Measurements from ENCODE around the gene PRKAA1.

DNA sequence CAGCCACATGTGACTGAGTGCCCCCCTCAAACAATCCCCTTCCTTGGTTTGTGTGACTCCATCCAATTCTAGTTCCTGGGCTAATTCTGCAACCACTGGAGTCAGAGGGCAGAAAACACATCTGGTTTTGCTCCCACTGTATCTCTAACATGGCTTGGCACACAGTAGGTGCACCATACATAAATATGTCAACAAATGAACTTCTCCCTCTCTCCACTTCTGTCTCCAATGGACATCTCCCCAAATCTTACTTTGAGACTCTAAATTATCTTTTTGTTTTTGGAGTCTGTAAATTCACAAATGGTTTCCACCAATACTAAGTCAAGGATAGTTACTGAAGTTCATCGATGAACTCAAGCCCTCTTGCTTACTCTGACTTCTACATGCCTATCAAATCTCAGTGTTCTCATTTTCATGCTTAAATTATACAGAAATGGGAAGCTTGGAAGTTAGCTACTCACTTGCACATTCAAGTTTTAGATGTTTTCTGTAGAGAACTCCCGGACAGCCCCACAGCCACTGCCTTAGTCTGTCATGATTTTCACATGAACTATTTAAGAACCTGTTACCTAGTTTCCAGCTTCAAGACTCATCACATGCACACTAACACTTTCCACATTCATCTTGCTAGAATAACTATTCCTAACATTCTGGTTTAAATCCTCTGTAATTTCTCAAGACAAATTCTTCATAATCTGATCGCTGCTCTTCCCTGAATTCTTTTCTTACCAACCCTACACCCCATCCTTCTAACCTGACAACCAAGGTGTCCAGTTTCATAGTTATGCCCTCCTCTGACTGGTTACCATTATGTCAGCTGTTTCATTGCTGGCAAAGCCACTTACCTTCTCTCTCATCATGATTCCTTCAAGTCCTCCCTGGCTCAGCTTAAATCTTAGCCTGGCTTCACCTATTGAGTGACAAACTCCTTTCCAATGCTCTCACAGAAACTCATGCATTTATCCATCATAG, 30.8 kb upstream of the PRKAA1 start:
- no peak for TF ChIP-seq EP300 (IDR thresholded peaks at IDR 0.05)
- TF ChIP-seq, protein P1, sequence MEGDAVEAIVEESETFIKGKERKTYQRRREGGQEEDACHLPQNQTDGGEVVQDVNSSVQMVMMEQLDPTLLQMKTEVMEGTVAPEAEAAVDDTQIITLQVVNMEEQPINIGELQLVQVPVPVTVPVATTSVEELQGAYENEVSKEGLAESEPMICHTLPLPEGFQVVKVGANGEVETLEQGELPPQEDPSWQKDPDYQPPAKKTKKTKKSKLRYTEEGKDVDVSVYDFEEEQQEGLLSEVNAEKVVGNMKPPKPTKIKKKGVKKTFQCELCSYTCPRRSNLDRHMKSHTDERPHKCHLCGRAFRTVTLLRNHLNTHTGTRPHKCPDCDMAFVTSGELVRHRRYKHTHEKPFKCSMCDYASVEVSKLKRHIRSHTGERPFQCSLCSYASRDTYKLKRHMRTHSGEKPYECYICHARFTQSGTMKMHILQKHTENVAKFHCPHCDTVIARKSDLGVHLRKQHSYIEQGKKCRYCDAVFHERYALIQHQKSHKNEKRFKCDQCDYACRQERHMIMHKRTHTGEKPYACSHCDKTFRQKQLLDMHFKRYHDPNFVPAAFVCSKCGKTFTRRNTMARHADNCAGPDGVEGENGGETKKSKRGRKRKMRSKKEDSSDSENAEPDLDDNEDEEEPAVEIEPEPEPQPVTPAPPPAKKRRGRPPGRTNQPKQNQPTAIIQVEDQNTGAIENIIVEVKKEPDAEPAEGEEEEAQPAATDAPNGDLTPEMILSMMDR (IDR thresholded peaks at IDR 0.05) = no peak
- TF ChIP-seq POLR2A (IDR thresholded peaks at IDR 0.05) = no peak
